Measurements from ENCODE around the gene SCG3. TPM values are rescaled to one million over a fixed set of nuclear protein-coding genes. Genes with fewer than 3 reads are reported as not detected.

The SCG3 gene
- total RNA-seq, 2 donors from 2014 or later = 0.72 to 2.0 TPM

DNA sequence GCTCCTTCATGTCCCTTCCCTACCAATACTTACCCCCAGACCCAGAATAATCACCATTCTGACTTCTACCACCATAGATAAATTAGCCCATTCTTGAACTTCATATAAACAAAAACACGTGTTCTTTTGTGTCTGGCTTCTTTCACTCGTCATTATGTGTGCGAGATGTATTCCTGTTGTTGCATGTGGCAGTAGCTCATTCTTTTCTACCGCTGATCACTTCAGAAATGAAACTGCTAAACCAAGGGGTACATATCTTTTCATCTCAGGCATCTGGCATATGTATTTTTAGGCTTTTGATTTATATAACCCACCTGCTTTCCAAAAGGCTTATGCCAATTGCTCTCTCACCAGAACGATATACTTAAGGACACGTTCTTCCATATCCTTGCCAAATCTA lies 13.8 kb upstream of the SCG3 start:
- Histone ChIP-seq H3K27ac (no peak overlapping the region), H3K4me3 (no peak overlapping the region), H3K36me3 (no peaks in the 10 kb centered on the region), H3K4me1 (no peaks in the 10 kb centered on the region), H3K9ac (ENCODE audit: low read depth in 2 of 2, low read length in 2 of 2) (no peak overlapping the region), H3K9me3 (no peaks in the 10 kb centered on the region), H3K27me3 (no peaks in the 10 kb centered on the region)
- TF ChIP-seq, protein P1, sequence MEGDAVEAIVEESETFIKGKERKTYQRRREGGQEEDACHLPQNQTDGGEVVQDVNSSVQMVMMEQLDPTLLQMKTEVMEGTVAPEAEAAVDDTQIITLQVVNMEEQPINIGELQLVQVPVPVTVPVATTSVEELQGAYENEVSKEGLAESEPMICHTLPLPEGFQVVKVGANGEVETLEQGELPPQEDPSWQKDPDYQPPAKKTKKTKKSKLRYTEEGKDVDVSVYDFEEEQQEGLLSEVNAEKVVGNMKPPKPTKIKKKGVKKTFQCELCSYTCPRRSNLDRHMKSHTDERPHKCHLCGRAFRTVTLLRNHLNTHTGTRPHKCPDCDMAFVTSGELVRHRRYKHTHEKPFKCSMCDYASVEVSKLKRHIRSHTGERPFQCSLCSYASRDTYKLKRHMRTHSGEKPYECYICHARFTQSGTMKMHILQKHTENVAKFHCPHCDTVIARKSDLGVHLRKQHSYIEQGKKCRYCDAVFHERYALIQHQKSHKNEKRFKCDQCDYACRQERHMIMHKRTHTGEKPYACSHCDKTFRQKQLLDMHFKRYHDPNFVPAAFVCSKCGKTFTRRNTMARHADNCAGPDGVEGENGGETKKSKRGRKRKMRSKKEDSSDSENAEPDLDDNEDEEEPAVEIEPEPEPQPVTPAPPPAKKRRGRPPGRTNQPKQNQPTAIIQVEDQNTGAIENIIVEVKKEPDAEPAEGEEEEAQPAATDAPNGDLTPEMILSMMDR (IDR thresholded peaks at IDR 0.05) = no peak
- intact Hi-C loops (cut with DNase I) = no loop called here
- no peak for DNase-seq

DNA sequence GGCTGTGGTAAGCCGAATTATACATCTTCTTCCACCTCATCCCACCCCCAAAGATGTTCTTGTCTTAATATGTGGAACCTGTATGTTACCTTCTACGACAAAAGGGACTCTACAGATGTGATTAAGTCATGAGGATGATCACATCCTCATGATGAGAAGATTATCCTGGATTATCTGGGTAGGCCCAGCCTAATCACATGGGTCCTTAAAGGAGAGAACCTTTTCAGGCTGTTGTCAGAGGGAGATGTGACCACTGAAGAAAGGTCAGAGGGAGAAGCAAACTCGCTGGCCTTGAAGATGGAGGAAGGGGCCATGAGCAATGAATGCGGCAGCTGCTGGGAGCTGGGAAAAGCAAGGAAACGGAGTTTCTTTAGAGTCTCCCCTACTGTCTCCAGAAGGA lies 12.9 kb upstream of the SCG3 start:
- no peaks in the 10 kb centered on the region for H3K36me3 ChIP-seq
- no peak overlapping the region for H3K4me3 ChIP-seq
- no peaks in the 10 kb centered on the region for H3K4me1 ChIP-seq
- no peak for DNase-seq
- intact Hi-C loops (cut with DNase I) = no loop called here
- H3K9ac ChIP-seq (ENCODE audit: low read depth in 2 of 2, low read length in 2 of 2) = no peak overlapping the region
- H3K27me3 ChIP-seq = no peaks in the 10 kb centered on the region
- H3K9me3 ChIP-seq = no peaks in the 10 kb centered on the region
- TF ChIP-seq, protein P1 (IDR thresholded peaks at IDR 0.05) = no peak
- no peak overlapping the region for H3K27ac ChIP-seq

DNA sequence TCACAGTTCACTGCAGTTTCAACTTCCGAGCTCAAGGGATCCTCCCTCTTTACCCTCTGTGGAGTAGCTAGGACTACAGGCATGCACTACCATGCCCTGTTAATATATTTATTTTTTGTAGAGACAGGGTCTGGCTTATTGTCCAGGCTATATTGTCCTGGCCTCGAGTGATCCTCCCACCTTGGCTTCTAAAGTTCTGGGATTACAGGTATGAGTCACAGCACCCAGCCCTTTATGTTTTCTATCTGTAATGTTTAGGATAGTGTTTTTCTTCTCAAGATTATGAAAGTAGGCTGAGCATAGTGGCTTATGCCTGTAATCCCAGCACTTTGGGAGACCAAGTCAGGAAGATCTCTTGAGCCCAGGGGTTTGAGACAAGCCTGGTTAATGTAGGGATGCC lies 11.9 kb upstream of the SCG3 start:
- Histone ChIP-seq H3K27me3 (no peaks in the 10 kb centered on the region), H3K9ac (ENCODE audit: low read depth in 2 of 2, low read length in 2 of 2) (no peak overlapping the region), H3K4me1 (no peaks in the 10 kb centered on the region), H3K9me3 (no peaks in the 10 kb centered on the region), H3K36me3 (no peaks in the 10 kb centered on the region), H3K4me3 (no peak overlapping the region), H3K27ac (no peak overlapping the region)
- TF ChIP-seq, protein P1 (IDR thresholded peaks at IDR 0.05) = no peak
- no peak for DNase-seq
- intact Hi-C loops (cut with DNase I) = no loop called here

DNA sequence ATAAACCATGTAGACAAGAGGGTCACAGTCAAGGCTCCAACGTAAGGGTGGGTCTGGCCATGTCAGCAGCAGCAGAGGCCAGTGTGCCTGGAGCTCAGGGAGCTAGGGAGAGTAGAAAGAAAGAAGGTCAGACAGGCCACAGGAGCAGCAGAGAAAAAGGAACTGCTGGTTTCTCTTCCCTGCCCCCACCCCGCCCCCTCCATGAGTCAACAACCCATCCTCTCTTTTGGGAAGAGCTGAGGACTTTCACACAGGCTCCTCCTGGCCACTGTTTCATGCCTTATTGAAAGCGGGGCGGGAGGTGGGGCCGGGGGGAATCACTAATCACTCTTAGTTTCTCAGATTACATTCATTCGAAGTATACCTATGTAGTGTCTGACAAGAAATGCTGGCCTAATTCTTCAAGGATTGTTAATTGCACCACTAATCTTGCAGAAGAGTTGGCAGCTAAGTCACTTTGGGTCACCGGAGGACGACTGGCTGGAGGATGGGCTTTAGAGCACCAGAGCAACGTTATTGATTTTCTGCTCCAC lies 9.1 kb upstream of the SCG3 start:
- Histone ChIP-seq H3K9me3 (no peaks in the 10 kb centered on the region), H3K36me3 (no peaks in the 10 kb centered on the region), H3K4me3 (no peak overlapping the region), H3K4me1 (no peaks in the 10 kb centered on the region), H3K27me3 (no peaks in the 10 kb centered on the region), H3K27ac (no peak overlapping the region), H3K9ac (ENCODE audit: low read depth in 2 of 2, low read length in 2 of 2) (no peak overlapping the region)
- TF ChIP-seq, protein P1 (IDR thresholded peaks at IDR 0.05) = no peak
- DNase-seq = no peak
- intact Hi-C loops (cut with DNase I) = no loop called here

DNA sequence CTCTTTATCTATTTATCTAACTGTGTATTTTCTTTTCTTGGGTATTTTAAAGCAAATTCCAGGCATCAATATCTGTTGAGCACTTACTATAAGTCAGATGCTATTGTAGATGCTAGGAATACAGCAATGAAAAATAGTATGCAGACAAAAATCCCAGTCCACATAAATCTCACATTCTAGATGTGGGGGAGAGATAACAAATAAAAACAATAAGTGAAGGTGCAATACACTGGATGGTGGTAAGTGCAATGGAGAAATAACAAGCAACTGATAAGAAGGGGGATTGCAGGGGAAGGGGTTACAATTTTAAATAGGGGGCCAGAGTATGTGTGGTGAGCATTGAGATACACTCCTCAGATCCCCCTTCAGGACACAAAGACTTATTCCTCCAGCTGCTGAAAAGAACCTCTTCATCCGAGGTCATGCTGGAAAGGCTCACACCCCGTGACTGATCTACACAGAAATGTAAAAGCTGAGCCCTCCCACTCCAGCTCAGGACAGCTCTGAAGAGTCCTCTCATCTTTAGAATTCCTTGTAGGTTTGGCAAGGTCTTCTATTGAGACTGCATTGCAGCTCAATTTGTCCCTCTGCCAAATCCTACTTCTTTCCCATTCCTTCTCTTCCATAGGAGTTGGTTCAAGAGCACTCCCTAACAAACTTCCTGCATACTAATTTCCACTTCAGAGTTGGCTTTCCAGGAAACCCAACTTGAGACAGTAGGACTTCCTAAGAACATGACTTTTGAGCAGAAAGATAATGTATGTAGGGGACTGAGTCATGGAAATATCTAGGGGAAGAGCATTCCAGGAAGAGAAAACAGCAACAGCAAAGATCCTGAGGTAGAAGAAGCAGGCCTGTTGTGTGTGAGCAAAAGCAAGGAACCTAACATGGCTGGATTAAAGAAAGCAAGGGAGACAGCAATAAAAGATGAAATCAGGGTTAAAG lies 8.1 kb upstream of the SCG3 start:
- intact Hi-C loops (cut with DNase I) = no loop called here
- H3K4me3 ChIP-seq = no peak overlapping the region
- TF ChIP-seq, protein P1 (IDR thresholded peaks at IDR 0.05) = no peak

More for the DNA sequence above, 8.1 kb upstream of the SCG3 start:
- Histone ChIP-seq H3K27me3 (no peaks in the 10 kb centered on the region), H3K9me3 (no peaks in the 10 kb centered on the region), H3K27ac (no peak overlapping the region), H3K4me1 (no peaks in the 10 kb centered on the region), H3K9ac (ENCODE audit: low read depth in 2 of 2, low read length in 2 of 2) (no peak overlapping the region), H3K36me3 (no peaks in the 10 kb centered on the region)
- no peak for DNase-seq

Measured in colonic mucosa (tissue), 4 donors.